ACC112 (cell line): ENCODE data around the gene CPN1.
"Not testable (repeated sequence)": the region's sequence is repeated elsewhere in the genome, so short reads cannot be mapped to it uniquely, and the experiment has no call there.

ENCODE experiments used
- H2AFZ ChIP-seq: fragments of 200-600 bp; sonication (generic); one replicate; pipeline ENCODE4 v1.6.0; 2017; ENCODE audit warnings: antibody characterized with exemption, low read length; ENCODE audit not compliant: unreplicated experiment
- H3K27ac ChIP-seq: fragments of 200-600 bp; sonication (generic); 2 replicates; pipeline ENCODE4 v1.5.1; 2014; ENCODE audit warnings: low read depth, mild to moderate bottlenecking, antibody characterized with exemption, low read length, moderate library complexity
- H3K27me3 ChIP-seq: fragments of 200-600 bp; sonication (generic); 2 replicates; pipeline ENCODE4 v1.6.1; 2014; ENCODE audit warnings: mild to moderate bottlenecking, antibody characterized with exemption, low read length, moderate library complexity, mixed read lengths; ENCODE audit not compliant: insufficient read depth
- H3K36me3 ChIP-seq: fragments of 200-600 bp; sonication (generic); 2 replicates; pipeline ENCODE4 v1.6.1; 2016; ENCODE audit warnings: mild to moderate bottlenecking, antibody characterized with exemption, low read length, moderate library complexity, mixed read lengths; ENCODE audit not compliant: insufficient read depth
- H3K4me1 ChIP-seq: fragments of 200-600 bp; sonication (generic); one replicate; pipeline ENCODE4 v1.6.1; 2016; ENCODE audit warnings: low read length, mixed read lengths; ENCODE audit not compliant: insufficient read depth, unreplicated experiment, control insufficient read depth
- H3K4me3 ChIP-seq: fragments of 200-600 bp; sonication (generic); 2 replicates; pipeline ENCODE4 v1.5.1; 2014; ENCODE audit warnings: mild to moderate bottlenecking, low read depth, low read length
- H3K79me2 ChIP-seq: fragments of 200-600 bp; sonication (generic); one replicate; pipeline ENCODE4 v1.6.0; 2016; ENCODE audit warnings: low read length; ENCODE audit not compliant: control insufficient read depth, unreplicated experiment, insufficient read depth

CPN1 gene

DNA sequence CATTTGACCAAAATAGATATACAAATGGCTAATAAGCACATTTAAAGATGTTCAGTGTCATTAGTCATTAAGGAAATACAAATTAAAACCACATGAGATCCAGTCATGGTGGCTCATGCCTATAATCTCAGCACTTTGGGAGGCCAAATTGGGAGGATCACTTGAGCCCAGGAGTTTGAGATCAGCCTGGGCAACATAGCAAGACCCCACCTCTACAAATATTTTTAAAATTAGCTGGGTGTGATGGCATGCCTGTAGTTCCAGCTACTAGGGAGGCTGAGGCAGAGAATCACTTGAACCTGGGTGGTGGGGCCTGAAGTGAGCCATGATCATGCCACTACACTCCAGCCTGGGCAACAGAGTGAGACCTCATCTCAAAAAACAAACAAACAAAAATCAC, 607 bp upstream of the CPN1 start:
- not testable (repeated sequence) for H3K36me3 ChIP-seq, H2AFZ ChIP-seq, H3K4me3 ChIP-seq, H3K4me1 ChIP-seq, H3K27ac ChIP-seq, H3K79me2 ChIP-seq
- peaks cover 21% of the 10 kb centered on the region for H3K27me3 ChIP-seq

GRCh38 chr10:100076750-100077149, 4.9 kb downstream of the CPN1 start:
- Histone ChIP-seq H3K36me3 (no peaks in the 10 kb centered on the region), H2AFZ (no peak overlapping the region), H3K79me2 (no peaks in the 10 kb centered on the region)

GRCh38 chr10:100075426-100076220, 6.0 kb downstream of the CPN1 start:
- no peak overlapping the region for H3K27ac ChIP-seq
- no peak overlapping the region for H3K4me3 ChIP-seq
- 0 out of 2 replicates have a peak, but pooled peaks cover 3% of the 10 kb centered on the region for H3K27me3 ChIP-seq
- no peaks in the 10 kb centered on the region for H3K4me1 ChIP-seq
- H3K79me2 ChIP-seq, result no peaks in the 10 kb centered on the region
- no peaks in the 10 kb centered on the region for H3K36me3 ChIP-seq
- H2AFZ ChIP-seq, result no peak overlapping the region

More at GRCh38 chr10:100076750-100077149, 4.9 kb downstream of the CPN1 start:
- Histone ChIP-seq H3K4me1 (no peaks in the 10 kb centered on the region), H3K27me3 (peaks cover 6% of the 10 kb centered on the region; the same call in 1 of the 2 replicates), H3K4me3 (no peak overlapping the region), H3K27ac (no peak overlapping the region)

DNA sequence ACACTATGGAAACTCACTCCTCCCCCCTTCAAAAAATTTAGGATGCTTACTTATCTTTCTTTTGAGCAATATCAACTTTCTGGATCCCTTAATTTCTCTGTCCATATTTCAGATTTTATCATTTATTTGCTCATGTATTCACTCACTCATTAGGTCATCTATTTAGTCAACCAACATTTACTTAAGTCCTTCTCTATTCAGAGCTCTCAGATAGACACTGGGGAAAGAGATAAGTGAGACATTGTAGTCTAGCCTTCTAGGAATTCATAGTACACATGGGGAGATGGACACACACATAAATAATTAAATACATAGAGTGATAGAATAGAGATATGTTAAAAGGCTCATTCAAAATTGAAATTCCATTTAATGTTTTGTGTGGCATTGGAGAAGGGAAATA, 9.2 kb downstream of the CPN1 start:
- H3K4me1 ChIP-seq, result no peaks in the 10 kb centered on the region
- no peak overlapping the region for H3K4me3 ChIP-seq
- H3K79me2 ChIP-seq, result no peaks in the 10 kb centered on the region
- H2AFZ ChIP-seq, result no peak overlapping the region
- no peaks in the 10 kb centered on the region for H3K36me3 ChIP-seq
- H3K27ac ChIP-seq, result no peak overlapping the region
- 0 out of 2 replicates have a peak, but pooled peaks cover 3% of the 10 kb centered on the region for H3K27me3 ChIP-seq

- Histone ChIP-seq H3K79me2 (no peaks in the 10 kb centered on the region), H3K4me1 (no peaks in the 10 kb centered on the region), H3K27me3 (no peaks in the 10 kb centered on the region), H2AFZ (no peak overlapping the region), H3K27ac (no peak overlapping the region), H3K36me3 (no peaks in the 10 kb centered on the region), H3K4me3 (no peak overlapping the region)
Observed at GRCh38 chr10:100071529-100071928, 10.1 kb downstream of the CPN1 start.

DNA sequence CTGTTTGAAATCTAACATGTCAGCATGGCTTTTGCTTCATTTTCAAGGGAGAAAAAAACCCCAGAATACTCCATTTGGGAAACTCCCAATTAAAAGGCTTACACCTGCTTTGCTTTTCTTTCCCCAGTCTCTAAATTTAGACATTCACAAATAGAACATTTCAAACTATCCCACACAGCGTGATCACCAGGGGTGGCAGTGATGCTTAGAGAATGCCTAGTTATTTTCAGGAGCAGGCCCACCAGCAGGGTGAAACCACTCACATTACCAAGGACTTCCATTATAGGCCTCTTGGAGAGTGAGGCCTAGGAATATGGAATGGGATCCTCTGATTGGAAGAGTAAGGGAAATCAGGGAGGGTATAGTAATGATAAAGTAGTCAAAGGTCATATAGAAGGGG, 14.2 kb downstream of the CPN1 start:
- Histone ChIP-seq H2AFZ (no peak overlapping the region), H3K4me3 (no peak overlapping the region), H3K27ac (no peak overlapping the region), H3K27me3 (no peaks in the 10 kb centered on the region), H3K79me2 (no peaks in the 10 kb centered on the region), H3K4me1 (no peaks in the 10 kb centered on the region), H3K36me3 (no peaks in the 10 kb centered on the region)

DNA sequence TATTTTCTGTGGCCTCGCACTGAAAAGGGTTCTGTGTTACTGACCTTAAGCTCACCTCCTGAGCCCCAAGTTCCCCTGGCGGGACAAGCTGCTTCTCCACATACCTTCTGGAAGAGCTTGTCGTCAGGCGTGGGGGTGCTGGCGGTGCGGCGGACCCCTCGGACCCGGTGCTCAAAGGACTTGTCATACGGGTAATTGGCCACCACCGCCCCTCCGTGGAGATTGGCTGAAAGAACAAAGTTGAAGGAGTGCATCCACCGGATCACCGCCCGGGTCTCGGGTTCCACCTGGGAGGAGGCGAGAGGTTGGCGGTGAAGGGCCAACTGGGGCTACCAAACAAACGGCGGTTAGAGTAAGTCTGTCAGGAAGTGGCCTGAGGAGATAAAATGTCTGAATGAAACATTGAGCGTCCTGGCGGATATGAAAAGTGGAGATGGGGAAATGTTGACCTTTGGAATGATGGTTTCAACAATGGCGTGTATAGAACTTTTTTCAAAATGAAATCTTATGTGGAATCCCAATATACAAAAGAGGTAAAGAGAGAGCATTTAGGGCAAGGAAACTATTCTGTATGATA, 16.5 kb downstream of the CPN1 start:
- H3K27ac ChIP-seq, result no peak overlapping the region
- H2AFZ ChIP-seq, result no peak overlapping the region
- H3K4me3 ChIP-seq, result no peak overlapping the region
- no peaks in the 10 kb centered on the region for H3K79me2 ChIP-seq
- H3K27me3 ChIP-seq, result no peaks in the 10 kb centered on the region
- H3K36me3 ChIP-seq, result no peaks in the 10 kb centered on the region
- H3K4me1 ChIP-seq, result no peaks in the 10 kb centered on the region

DNA sequence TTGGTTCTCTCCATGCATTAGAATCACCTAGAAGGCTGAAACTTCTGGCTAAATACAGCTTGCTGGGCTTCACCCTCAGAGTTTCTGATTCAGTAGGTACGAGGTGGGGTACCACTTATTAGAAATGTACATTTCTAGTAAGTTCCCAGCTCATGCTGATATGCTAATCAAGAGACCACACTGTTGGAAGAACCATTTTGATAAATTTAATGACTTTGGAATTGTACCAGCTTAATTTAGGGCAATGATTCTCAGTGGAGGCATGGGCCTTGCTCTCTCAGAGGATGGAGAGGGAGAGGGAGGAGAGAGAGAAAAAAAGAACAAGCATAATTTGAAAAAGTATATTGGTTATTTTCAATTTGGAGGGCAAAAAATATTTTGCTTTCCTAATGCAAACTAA, 20.3 kb downstream of the CPN1 start:
- Histone ChIP-seq H3K27me3 (no peaks in the 10 kb centered on the region), H3K27ac (no peak overlapping the region), H3K4me1 (no peaks in the 10 kb centered on the region), H3K79me2 (no peaks in the 10 kb centered on the region), H2AFZ (no peak overlapping the region), H3K4me3 (no peak overlapping the region), H3K36me3 (no peaks in the 10 kb centered on the region)

GRCh38 chr10:100057948-100058347, 23.7 kb downstream of the CPN1 start:
- Histone ChIP-seq H3K4me1 (no peaks in the 10 kb centered on the region), H3K27ac (no peak overlapping the region), H2AFZ (no peak overlapping the region), H3K4me3 (no peak overlapping the region), H3K27me3 (peaks cover 3% of the 10 kb centered on the region; the same call in 1 of the 2 replicates), H3K79me2 (no peaks in the 10 kb centered on the region), H3K36me3 (no peaks in the 10 kb centered on the region)

DNA sequence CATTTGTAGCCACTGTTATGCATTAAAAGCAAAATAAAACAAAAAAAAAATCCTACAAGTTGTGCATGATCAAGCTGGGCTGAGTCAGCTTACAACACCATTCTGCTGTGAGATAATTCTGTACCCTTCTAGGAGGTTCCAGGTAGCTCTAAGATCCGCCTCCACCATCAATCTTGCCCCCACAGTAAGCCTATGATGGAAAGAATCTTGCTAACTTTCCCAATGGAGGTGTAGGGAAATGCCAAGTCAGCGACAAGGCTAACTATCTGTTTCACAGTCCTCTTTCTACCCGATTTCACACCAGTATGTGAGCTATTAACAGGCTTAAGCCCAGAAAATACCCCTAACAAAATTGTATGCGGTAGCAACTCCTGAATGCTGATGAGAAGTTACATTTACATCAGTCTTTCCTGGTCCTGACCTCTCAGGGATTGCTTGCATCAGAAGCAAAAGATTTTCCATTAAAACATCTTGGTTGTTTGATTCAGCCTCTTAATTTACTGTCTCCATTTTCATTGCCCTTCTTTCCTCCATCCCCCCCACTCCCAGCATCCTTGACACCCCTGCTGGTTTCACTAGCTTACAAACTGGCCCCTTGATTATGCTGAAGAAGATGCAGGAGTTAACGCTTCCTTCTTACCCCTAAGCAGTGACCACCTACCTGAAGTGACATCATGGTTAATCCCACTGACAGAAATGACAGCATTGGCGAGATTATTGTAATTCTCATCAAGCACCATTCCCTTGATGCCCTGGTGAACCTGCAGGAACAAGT, 27.8 kb downstream of the CPN1 start:
- Histone ChIP-seq H3K4me3 (no peak overlapping the region), H3K27ac (no peak overlapping the region), H2AFZ (no peak overlapping the region), H3K79me2 (no peaks in the 10 kb centered on the region), H3K4me1 (no peaks in the 10 kb centered on the region), H3K27me3 (peaks cover 3% of the 10 kb centered on the region; the same call in 1 of the 2 replicates), H3K36me3 (no peaks in the 10 kb centered on the region)
